Left forelimb (tissue), 1 donor: ENCODE results near the gene SLC23A3.

Experiments used
- DNase-seq: peaks from one replicate; pipeline ENCODE4 v3.0.0-alpha.2; 2018; ENCODE audit warnings: low spot score

Gene SLC23A3

DNA sequence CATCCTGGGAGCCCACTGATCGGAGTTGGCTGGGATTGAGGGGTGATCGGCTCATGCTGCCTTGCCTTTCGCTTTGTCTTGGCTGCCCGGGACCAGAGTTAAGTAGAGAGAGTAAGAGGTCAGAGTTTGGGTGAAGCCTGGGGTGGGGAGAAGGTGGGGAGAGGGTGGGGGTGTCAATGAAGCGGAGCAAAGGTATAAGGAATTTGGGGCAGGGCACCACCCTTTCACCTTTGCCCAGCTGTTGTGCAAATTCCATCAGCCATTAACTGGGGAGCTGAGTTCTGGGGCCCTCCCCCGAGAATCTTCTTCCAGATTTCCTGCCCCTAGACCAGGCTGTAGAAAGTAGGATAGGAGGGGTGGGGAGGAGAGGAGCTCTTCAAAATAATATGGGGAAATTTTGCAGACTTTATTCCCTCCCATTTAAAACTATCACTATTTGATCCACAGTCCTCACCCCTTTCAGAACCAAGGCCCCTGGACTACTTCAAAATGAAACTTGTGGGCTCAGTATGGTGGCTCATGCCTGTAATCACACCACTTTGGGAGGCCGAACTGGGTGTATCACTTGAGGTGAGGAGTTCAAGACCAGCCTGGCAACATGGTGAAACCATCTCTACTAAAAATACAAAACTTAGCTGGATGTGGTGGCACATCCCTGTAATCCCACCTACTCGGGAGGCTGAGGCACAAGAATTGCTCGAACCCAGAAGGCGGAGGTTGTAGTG, at the start of gene SLC23A3:
Gene SLC23A3, minus strand, starts transcription at position 100 of the 725 bp plus-strand sequence. Its CDS starts 45 bp downstream, at position 55.
- no peak for DNase-seq

DNA sequence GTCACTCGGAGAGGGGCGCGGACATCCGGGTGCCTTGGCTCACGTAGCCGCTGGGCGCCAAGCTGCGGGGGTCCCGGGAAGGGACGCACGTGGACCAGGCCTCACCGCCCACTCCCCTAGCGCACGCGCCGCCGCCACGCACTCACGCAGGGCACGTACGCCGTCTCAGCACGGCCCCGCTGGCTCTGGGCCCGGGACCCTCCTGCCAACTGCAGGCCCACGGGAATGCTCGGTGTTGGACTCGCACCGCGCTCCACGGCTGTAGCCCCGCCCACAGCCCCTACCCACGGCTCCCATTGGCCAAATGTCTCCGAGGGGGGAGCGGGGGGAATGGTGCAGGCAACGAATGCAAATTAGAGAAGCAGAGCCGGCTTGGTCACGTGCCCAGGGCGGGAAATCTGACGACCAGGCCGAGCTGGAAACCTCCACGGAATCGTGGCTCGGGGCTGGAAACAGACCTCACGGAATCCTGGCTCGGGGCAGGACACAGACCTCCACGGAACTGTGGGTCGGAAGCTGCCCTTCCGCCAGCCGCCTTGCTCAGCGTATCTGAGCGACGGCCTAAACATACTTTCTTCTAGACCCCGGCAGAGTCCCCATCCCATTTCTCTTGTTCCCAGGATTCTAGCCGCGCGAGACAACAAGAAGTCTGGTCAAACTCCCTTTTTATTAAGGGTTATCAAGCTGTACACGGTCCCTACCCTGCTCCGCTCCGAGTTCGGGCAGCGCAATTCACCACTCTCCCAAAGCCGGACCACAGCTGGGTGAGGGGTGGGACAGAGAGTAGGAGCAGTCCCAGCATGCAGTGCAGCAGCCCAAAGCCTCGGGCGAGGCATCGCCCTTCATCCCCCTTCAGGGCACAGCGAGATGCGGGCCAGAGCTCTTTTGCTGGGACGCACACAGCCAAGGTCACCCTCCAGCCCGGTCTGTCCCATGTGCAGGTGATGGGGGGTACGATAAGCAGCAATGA, 49.2 kb upstream of the SLC23A3 start, which contains the start of gene ABCB6:
Gene ABCB6, minus strand, starts transcription at position 227 of the 970 bp plus-strand sequence. CDS start 285 bp downstream, outside the sequence.
- peak; percentile 99 for DNase-seq

DNA sequence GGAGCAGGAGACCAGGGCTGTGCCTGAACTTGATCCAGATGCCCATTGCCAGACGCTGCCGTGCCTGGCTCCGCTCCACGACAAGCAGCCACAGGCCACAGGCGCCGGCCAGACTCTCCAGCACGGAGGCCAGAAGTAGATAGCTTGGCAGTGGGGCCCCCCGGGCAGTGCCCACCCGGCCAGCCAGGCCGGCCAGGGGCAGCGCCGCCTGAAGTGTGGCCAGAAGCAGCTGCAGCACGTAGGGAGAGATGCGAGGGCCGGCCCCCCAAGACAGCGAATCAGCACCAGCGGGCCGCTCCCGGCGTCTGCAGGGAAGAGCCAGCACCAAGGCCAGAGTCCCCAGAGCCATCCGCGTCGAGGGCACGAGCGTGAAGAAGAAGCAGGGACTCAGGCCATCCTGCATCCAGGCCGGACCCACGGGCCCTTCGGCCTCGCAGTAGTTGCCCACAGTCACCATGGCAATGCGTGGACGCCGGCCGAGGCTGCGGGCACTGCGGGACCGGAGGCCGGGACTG, 48.4 kb upstream of the SLC23A3 start:
- DNase-seq, result no peak

DNA sequence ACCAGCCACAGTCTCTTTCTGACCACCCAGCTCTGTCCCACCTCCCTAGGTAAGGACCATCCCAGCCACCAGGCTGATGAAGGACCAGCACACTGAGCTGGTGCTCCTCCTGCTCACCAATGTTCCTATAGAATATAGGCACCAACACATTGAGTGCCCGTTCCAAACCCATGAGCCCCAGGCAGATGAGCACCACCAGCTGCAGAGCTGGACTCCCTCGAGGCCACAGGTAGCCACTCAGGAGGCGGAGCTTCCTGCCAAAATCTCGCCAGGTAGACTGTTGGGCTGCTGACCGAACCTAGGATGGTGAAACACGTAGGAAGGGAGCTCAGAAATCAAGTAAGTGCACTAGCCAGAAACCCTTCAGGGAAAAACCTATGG, 46.7 kb upstream of the SLC23A3 start:
- no peak for DNase-seq

DNA sequence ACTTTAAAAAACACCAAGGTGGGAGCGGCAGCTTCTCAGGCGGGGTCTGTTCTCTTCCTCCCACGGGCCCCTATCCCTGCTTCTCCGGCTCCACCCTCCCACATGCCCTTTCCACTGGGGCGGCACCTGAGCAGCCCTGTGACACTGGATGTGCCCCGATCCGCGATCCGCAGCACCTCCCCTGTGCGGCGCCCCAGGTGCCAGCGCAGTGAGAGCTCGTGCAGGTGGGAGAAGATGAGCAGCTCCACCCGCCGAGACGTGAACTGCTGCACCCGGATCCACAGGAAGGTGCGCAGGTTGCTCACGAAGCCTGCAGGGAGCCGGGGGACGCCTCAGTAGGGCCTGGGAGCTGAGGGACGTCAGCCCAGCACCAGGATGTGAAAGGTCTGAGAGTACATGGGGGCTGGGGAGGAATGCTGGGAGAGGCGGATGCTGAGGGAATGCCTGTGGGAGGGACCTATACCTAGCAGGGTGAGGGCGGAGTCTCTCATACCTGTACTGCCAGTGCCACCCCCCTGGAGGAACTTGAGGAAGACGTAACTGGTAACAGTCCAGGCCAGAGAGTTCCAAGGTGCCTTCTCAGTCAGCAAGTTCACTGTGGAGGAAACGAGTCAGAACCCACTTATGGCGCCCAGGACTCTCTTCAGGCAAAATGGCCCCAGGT, 46.2 kb upstream of the SLC23A3 start:
- DNase-seq, result peak; percentile 58

DNA sequence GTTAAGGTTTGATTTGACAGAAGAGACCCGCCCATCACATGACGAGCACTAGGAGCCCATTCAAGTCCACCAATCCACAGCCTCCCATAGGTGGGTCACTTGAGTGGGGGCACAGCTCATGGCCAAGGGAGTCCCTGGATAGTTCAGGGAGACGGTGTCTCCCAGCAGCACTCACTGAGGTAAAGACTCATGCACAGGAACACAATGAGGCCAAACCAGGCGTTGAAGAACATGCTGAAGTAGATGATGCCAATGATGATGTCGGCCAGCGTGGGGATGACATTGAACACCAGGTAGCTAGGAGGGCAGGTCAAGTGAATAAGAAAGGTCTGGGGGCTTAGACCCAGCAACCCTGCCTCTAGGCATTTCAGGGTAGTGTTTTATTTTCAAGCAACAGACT, 45.0 kb upstream of the SLC23A3 start:
- peak; percentile 62 for DNase-seq

GRCh38 chr2:219214141-219214540, 44.3 kb upstream of the SLC23A3 start:
- DNase-seq, result no peak

DNA sequence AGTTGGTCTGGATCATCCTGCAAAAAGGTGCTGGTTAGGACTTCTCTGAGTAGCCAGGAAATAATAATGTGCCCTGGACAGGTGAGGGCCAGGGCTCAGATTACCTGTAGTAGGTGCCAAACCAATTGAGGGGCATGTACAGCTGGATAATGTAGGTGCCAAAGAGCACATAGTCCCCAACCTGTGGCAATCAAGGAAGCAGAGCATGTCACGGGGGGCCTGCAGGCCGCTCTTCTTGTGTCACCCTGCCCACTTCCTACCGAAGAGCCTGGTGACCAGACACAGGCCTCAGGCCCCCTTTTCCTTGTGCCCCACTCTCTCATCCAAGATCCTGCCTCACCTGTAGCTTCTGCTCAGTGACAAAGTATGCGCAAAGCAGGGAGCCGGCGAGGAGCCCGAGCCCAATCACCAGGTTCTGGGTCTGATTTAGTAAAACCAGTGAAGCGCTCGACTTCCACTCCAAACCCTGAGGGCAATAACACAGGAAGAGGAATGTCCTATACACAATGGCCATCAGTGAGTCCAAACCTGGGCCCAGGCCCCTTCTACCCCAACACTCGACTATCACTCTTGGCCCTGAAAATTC, 43.8 kb upstream of the SLC23A3 start:
- no peak for DNase-seq

DNA sequence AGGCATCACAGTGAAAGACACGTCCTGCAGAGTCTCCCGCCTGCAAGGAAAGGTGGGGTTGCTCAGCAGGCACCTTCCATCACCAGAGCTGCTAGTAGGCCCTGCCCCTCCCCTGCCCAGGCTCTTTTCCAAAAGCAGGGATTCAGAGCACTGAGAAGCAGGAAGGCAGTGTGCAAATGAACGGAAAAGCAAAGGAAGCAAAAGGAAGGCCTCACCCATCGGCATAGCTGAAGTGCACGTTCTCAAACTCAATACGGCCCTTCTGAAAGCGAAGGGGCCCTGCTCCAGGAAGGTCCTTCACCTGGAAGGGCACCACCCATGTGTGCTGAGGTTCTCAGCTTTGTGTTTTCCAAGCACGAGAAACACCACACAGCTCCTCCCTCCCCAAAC, 43.2 kb upstream of the SLC23A3 start:
- DNase-seq, result peak; percentile 45

- no peak for DNase-seq
These were observed 41.1 kb upstream of the SLC23A3 start for GRCh38 chr2:219210886-219211362.

- no peak for DNase-seq
These were observed 40.5 kb upstream of the SLC23A3 start for GRCh38 chr2:219210196-219210885.

DNA sequence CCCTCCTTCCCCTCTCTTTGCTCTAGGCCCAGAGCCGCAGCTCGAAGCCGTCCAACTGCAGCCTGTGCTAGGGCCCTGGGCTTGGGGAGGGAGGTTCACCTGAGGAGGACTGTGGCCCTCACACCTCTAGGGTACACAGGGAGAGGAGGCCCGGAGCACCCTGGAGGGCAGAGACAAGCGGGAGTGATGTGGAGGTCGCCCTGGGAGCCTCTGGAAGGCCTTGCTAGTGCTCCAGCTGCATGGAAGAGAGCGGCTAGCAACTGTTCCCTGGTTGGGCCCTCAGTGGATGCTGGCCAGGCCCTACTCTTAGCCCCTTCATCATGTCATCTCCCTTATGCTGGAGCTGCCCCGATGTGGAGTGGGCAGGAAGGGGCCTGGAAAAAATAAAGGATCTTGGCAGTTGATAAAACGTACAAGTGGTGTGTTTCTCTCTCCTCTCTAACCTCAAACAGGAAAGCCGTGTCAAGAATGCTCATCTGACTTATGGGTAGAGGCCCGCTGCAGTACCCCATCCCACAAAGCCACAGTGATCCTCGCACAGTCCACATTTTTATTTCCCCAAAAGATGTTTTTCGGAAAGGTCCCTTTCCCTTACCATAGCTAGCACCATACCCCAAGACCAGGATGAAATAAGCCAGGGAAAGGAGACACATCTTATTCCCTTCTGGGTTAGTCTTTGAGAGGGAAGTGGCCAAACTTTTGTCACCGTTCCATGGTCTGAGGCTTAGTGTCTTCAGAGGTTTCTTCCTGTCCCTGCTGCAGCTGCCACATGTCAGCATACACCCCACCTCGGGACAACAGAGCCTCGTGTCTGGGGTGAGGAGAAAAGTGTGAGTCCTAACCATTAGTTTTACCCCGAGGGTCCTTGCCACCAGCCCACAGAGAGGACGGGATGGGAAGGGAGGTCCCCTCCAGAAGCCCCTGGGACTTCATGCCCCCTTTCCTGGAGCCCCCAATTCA, 39.7 kb upstream of the SLC23A3 start:
- DNase-seq, result no peak

- DNase-seq, result no peak
These were observed 38.3 kb upstream of the SLC23A3 start for GRCh38 chr2:219207884-219208740.

- DNase-seq, result no peak
These were observed 37.5 kb upstream of the SLC23A3 start for GRCh38 chr2:219207134-219207883.

- peak; percentile 96 for DNase-seq
These were observed 36.7 kb upstream of the SLC23A3 start, which contains the start of gene ZFAND2B for GRCh38 chr2:219206328-219207133. Gene ZFAND2B (plus strand): TSS chr2:219206782. CDS start chr2:219206988, 206 bp downstream.

DNA sequence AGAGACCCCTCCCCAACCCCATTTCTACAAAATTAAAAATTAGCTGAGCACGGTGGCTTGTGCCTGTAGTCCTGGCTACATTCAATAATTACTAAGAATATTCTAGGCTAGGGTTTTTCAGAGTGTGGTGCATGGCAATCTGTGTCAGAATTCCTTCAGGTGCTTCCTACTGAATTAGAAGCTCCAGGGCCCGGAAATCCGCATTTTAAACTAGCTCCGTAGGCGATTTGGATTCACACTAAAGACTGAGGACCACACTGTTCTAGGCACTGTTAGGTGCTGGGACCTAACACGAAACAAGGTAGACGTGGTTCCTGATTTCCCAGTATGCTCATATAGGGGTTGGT, 36.1 kb upstream of the SLC23A3 start:
- DNase-seq, result peak; percentile 47

- DNase-seq, result no peak
These were observed 35.3 kb upstream of the SLC23A3 start for GRCh38 chr2:219205165-219205538.
